Astrocyte (in vitro differentiated cells and primary cell): Measurements from ENCODE around the gene MAPK12.

Source experiments
- EZH2 ChIP-seq: IDR thresholded peaks from 2 replicates; pipeline ENCODE4 v1.6.1; 2012; ENCODE audit warnings: mild to moderate bottlenecking, low read length, inconsistent platforms; ENCODE audit not compliant: insufficient read depth
- TF ChIP-seq, protein P1 (sequence below): IDR thresholded peaks from 2 replicates; pipeline ENCODE4 v1.5.1; 2011; ENCODE audit warnings: low read depth, mild to moderate bottlenecking, inconsistent platforms, low read length, moderate library complexity; ENCODE audit not compliant: insufficient read depth

DNA sequence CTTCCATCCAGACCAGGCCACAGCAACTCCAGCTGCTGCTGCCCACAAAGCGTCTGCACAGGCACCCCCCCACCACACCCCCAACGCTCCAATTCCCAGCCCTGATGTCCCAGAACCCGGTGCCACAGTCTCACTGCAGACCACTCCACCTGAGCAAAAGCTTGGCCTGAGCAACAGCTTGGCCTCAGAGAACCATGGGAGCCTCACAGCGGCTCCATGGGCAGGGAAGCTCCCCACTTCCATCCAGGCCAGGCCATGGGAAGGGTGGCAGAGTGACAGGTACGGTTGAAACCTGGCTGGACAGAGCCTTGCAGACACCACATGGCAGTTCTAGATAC lies 32.8 kb upstream of the MAPK12 start:
- TF ChIP-seq EZH2, result no peak
- TF ChIP-seq, protein P1, sequence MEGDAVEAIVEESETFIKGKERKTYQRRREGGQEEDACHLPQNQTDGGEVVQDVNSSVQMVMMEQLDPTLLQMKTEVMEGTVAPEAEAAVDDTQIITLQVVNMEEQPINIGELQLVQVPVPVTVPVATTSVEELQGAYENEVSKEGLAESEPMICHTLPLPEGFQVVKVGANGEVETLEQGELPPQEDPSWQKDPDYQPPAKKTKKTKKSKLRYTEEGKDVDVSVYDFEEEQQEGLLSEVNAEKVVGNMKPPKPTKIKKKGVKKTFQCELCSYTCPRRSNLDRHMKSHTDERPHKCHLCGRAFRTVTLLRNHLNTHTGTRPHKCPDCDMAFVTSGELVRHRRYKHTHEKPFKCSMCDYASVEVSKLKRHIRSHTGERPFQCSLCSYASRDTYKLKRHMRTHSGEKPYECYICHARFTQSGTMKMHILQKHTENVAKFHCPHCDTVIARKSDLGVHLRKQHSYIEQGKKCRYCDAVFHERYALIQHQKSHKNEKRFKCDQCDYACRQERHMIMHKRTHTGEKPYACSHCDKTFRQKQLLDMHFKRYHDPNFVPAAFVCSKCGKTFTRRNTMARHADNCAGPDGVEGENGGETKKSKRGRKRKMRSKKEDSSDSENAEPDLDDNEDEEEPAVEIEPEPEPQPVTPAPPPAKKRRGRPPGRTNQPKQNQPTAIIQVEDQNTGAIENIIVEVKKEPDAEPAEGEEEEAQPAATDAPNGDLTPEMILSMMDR, result no peak
